Uterus (tissue), 2 donors: ENCODE measurements around the gene IFT25.

Experiments used
- POLR2A ChIP-seq, 2 donors: fragments of 450-650 bp; IDR thresholded peaks; one replicate each; pipeline ENCODE4 v1.6.1; 2016; ENCODE audit warnings: antibody characterized with exemption in 2 of 2, mild to moderate bottlenecking in 1 of 2, moderate library complexity in 1 of 2
- TF ChIP-seq, protein P1 (sequence below), 4 experiments: fragments of 200-600 bp in 2 of 4; fragments of 450-650 bp in 2 of 4; sonication (generic) in 2 of 4; IDR thresholded peaks; one replicate each; pipeline ENCODE4 v1.5.1; 2016 to 2019; ENCODE audit warnings: antibody characterized with exemption in 4 of 4, mild to moderate bottlenecking in 2 of 4, moderate library complexity in 1 of 4

DNA sequence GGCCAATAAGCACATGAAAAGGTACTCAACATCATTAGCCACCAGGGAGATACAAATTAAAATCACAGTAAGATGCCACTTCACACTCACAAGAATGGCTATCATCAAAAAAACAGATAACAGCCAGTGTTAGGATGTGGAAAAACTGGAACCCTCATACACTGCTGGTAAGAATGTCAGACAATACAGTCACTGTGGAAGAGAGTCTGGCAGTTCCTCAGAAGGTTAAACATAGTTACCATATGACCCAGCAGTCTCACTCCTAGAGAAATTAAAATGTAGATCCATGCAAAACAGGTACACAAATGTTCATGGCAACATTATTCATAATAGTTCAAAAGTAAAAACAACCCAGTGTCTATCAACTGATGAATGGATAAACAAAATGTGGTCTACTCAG, 39.2 kb upstream of the IFT25 start:
- TF ChIP-seq, protein P1, sequence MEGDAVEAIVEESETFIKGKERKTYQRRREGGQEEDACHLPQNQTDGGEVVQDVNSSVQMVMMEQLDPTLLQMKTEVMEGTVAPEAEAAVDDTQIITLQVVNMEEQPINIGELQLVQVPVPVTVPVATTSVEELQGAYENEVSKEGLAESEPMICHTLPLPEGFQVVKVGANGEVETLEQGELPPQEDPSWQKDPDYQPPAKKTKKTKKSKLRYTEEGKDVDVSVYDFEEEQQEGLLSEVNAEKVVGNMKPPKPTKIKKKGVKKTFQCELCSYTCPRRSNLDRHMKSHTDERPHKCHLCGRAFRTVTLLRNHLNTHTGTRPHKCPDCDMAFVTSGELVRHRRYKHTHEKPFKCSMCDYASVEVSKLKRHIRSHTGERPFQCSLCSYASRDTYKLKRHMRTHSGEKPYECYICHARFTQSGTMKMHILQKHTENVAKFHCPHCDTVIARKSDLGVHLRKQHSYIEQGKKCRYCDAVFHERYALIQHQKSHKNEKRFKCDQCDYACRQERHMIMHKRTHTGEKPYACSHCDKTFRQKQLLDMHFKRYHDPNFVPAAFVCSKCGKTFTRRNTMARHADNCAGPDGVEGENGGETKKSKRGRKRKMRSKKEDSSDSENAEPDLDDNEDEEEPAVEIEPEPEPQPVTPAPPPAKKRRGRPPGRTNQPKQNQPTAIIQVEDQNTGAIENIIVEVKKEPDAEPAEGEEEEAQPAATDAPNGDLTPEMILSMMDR (IDR thresholded peaks at IDR 0.05) = no peak
- no peak for TF ChIP-seq POLR2A (IDR thresholded peaks at IDR 0.05)
